DOHH2 (cell line): ENCODE measurements around the gene PHOSPHO1.
A peak's percentile ranks its signal among the peaks of the same experiment; 100 is the strongest.

Experiments used
- H3F3A ChIP-seq: fragments of 200-600 bp; sonication (generic), shearing (Covaris generic); 2 replicates; pipeline ENCODE4 v1.6.0; 2016; ENCODE audit warnings: antibody characterized with exemption, mild to moderate bottlenecking; ENCODE audit not compliant: control insufficient read depth, insufficient read depth
- H3K27ac ChIP-seq: fragments of 200-600 bp; sonication (generic); 2 replicates; pipeline ENCODE4 v1.5.1; 2014; ENCODE audit warnings: low read depth, mild to moderate bottlenecking, low read length, moderate library complexity
- H3K27me3 ChIP-seq: fragments of 200-600 bp; sonication (generic); 2 replicates; pipeline ENCODE4 v1.6.1; 2014; ENCODE audit warnings: mild to moderate bottlenecking, low read length, mixed read lengths; ENCODE audit not compliant: control insufficient read depth
- H3K36me3 ChIP-seq: fragments of 200-600 bp; sonication (generic); 2 replicates; pipeline ENCODE4 v1.6.1; 2014; ENCODE audit warnings: mild to moderate bottlenecking, low read length, moderate library complexity, mixed read lengths; ENCODE audit not compliant: control insufficient read depth
- H3K4me1 ChIP-seq: fragments of 200-600 bp; sonication (generic); 2 replicates; pipeline ENCODE4 v1.6.1; 2014; ENCODE audit warnings: mild to moderate bottlenecking, low read length, mixed read lengths; ENCODE audit not compliant: control insufficient read depth
- H3K4me2 ChIP-seq: fragments of 200-600 bp; sonication (generic); 2 replicates; pipeline ENCODE4 v1.6.0; 2014; ENCODE audit warnings: mild to moderate bottlenecking, low read length, moderate library complexity
- H3K4me3 ChIP-seq: fragments of 200-600 bp; sonication (generic); 2 replicates; pipeline ENCODE4 v1.5.1; 2014; ENCODE audit warnings: mild to moderate bottlenecking, low read length, mixed read lengths
- H3K79me2 ChIP-seq: fragments of 200-600 bp; sonication (generic); 2 replicates; pipeline ENCODE4 v1.6.1; 2014; ENCODE audit warnings: mild to moderate bottlenecking, low read length, mixed read lengths; ENCODE audit not compliant: control insufficient read depth
- H3K9me2 ChIP-seq: fragments of 200-600 bp; sonication (generic); replicated peaks from 2 replicates; pipeline ENCODE4 v1.6.1; 2014; ENCODE audit warnings: mild to moderate bottlenecking, low read length, mixed read lengths; ENCODE audit not compliant: control insufficient read depth
- H3K9me3 ChIP-seq: fragments of 200-600 bp; sonication (generic); 2 replicates; pipeline ENCODE4 v1.6.1; 2014; ENCODE audit warnings: antibody characterized with exemption, low read length, mixed read lengths; ENCODE audit not compliant: control insufficient read depth, insufficient read depth
- H4K20me1 ChIP-seq: fragments of 200-600 bp; sonication (generic); 2 replicates; pipeline ENCODE4 v1.6.0; 2014; ENCODE audit warnings: low read depth, mild to moderate bottlenecking, antibody characterized with exemption, low read length, moderate library complexity; ENCODE audit not compliant: control insufficient read depth, insufficient read depth
- CTCF ChIP-seq: fragments of 200-600 bp; sonication (generic); IDR thresholded peaks from one replicate; pipeline ENCODE4 v1.5.1; 2014; ENCODE audit warnings: antibody characterized with exemption, mild to moderate bottlenecking, low read depth, low read length; ENCODE audit not compliant: poor library complexity, severe bottlenecking
- EZH2phosphoT487 ChIP-seq: fragments of 200-600 bp; sonication (generic); IDR thresholded peaks from 2 replicates; pipeline ENCODE4 v1.6.1; 2017; ENCODE audit warnings: borderline replicate concordance, mild to moderate bottlenecking, antibody characterized with exemption, low read length, moderate library complexity, mixed read lengths

The PHOSPHO1 gene

GRCh38 chr17:49223517-49224197, 6.9 kb downstream of the PHOSPHO1 start:
- Histone ChIP-seq H3K4me2 (peak overlapping the region; percentile 64), H3F3A (peaks cover 7% of the 10 kb centered on the region; the same call in 1 of the 2 replicates), H3K4me1 (peaks cover 36% of the 10 kb centered on the region), H3K4me3 (peak overlapping the region; percentile 58), H3K27me3 (peaks cover 8% of the 10 kb centered on the region), H3K79me2 (peaks cover 5% of the 10 kb centered on the region; the same call in 1 of the 2 replicates), H3K27ac (no peak overlapping the region), H3K36me3 (peaks cover 32% of the 10 kb centered on the region), H3K9me3 (no peaks in the 10 kb centered on the region), H3K9me2 (no peaks in the 10 kb centered on the region), H4K20me1 (no peaks in the 10 kb centered on the region)
- TF ChIP-seq CTCF (peak; percentile 98), EZH2phosphoT487 (no peak)

GRCh38 chr17:49223168-49223516, 7.4 kb downstream of the PHOSPHO1 start:
- H3K4me1 ChIP-seq = peaks cover 41% of the 10 kb centered on the region
- peak overlapping the region; percentile 64 for H3K4me2 ChIP-seq
- TF ChIP-seq CTCF = no peak
- TF ChIP-seq EZH2phosphoT487 = no peak
- peaks cover 7% of the 10 kb centered on the region for H3K27me3 ChIP-seq
- no peak overlapping the region for H3K27ac ChIP-seq
- H3K4me3 ChIP-seq = peak overlapping the region; percentile 58
- H3K9me3 ChIP-seq = no peaks in the 10 kb centered on the region
- peaks cover 37% of the 10 kb centered on the region for H3K36me3 ChIP-seq
- H4K20me1 ChIP-seq = no peaks in the 10 kb centered on the region
- H3F3A ChIP-seq = peaks cover 7% of the 10 kb centered on the region; the same call in 1 of the 2 replicates
- H3K9me2 ChIP-seq = no peaks in the 10 kb centered on the region
- H3K79me2 ChIP-seq = peaks cover 5% of the 10 kb centered on the region; the same call in 1 of the 2 replicates

GRCh38 chr17:49219987-49220386, 10.6 kb downstream of the PHOSPHO1 start:
- no peaks in the 10 kb centered on the region for H3K27me3 ChIP-seq
- H3K36me3 ChIP-seq = peaks cover 63% of the 10 kb centered on the region
- H3K9me2 ChIP-seq = no peaks in the 10 kb centered on the region
- no peak overlapping the region for H3K4me3 ChIP-seq
- TF ChIP-seq EZH2phosphoT487 = no peak
- no peak for TF ChIP-seq CTCF
- no peaks in the 10 kb centered on the region for H3K9me3 ChIP-seq
- H3K79me2 ChIP-seq = peaks cover 32% of the 10 kb centered on the region
- no peaks in the 10 kb centered on the region for H4K20me1 ChIP-seq
- H3K4me2 ChIP-seq = no peak overlapping the region
- peaks cover 67% of the 10 kb centered on the region for H3K4me1 ChIP-seq
- H3F3A ChIP-seq = peaks cover 17% of the 10 kb centered on the region
- H3K27ac ChIP-seq = no peak overlapping the region
